Kidney epithelial cell (primary cell): ENCODE results near the gene TOP2A. TPM values are rescaled to one million over a fixed set of nuclear protein-coding genes. Genes with fewer than 3 reads are reported as not detected.

Source experiments
- DNase-seq: peaks from one replicate; pipeline ENCODE4 v3.0.0-alpha.2; 2010; ENCODE audit warnings: low read depth
- H3K27me3 ChIP-seq: 2 replicates; pipeline ENCODE4 v1.6.0; 2011; ENCODE audit warnings: low read length; ENCODE audit not compliant: control insufficient read depth, insufficient read depth
- H3K36me3 ChIP-seq: 2 replicates; pipeline ENCODE4 v1.5.1; 2011; ENCODE audit warnings: low read length; ENCODE audit not compliant: control insufficient read depth, insufficient read depth
- H3K4me3 ChIP-seq: 2 replicates; pipeline ENCODE4 v1.5.1; 2011; ENCODE audit warnings: low read depth, mild to moderate bottlenecking, control low read depth, low read length
- total RNA-seq: library from RNA; depleted of rRNA; stranded (reverse); fragments of >200 nt; gene quantifications from 2 replicates; pipeline ENCODE4 v1.2.3, GENCODE V29; 2015
- TF ChIP-seq, protein P1 (sequence below): IDR thresholded peaks from 2 replicates; pipeline ENCODE4 v1.5.1; 2011; ENCODE audit warnings: mild to moderate bottlenecking, moderate library complexity, low read length, control low read depth, inconsistent platforms; ENCODE audit not compliant: insufficient read depth, poor library complexity, severe bottlenecking

Gene TOP2A
- total RNA-seq, 1 donor from 2014 or later: 17.4 TPM

DNA sequence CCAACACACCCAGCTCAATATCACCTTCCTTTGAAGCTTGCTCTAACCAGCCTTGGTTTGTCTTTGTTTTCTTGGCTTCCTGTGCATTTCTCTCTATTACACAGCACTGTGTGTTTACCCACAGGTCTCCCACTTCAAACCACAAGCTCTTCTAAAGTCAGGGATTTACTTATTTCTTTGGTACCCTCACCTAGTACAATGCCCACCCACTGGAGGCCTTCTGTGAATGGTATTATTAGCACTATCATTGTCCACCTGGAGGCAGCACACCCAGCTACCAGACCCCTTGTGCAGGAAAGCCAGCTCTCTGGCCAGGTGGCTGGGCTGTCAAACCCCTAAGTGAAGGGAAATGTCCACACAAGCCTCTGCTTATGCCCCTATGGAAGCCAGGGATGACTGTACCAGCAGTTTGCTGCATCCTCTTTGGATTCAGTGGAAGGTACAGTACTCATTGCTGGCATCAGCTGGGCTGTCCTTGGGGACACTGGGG, 9.4 kb upstream of the TOP2A start:
- H3K36me3 ChIP-seq: no peaks in the 10 kb centered on the region
- TF ChIP-seq, protein P1, sequence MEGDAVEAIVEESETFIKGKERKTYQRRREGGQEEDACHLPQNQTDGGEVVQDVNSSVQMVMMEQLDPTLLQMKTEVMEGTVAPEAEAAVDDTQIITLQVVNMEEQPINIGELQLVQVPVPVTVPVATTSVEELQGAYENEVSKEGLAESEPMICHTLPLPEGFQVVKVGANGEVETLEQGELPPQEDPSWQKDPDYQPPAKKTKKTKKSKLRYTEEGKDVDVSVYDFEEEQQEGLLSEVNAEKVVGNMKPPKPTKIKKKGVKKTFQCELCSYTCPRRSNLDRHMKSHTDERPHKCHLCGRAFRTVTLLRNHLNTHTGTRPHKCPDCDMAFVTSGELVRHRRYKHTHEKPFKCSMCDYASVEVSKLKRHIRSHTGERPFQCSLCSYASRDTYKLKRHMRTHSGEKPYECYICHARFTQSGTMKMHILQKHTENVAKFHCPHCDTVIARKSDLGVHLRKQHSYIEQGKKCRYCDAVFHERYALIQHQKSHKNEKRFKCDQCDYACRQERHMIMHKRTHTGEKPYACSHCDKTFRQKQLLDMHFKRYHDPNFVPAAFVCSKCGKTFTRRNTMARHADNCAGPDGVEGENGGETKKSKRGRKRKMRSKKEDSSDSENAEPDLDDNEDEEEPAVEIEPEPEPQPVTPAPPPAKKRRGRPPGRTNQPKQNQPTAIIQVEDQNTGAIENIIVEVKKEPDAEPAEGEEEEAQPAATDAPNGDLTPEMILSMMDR: no peak
- no peak overlapping the region for H3K4me3 ChIP-seq
- no peaks in the 10 kb centered on the region for H3K27me3 ChIP-seq
- DNase-seq: no peak

GRCh38 chr17:40425741-40426140, 8.0 kb upstream of the TOP2A start:
- no peak overlapping the region for H3K4me3 ChIP-seq
- no peaks in the 10 kb centered on the region for H3K27me3 ChIP-seq
- no peak for DNase-seq
- TF ChIP-seq, protein P1: no peak
- H3K36me3 ChIP-seq: no peaks in the 10 kb centered on the region

DNA sequence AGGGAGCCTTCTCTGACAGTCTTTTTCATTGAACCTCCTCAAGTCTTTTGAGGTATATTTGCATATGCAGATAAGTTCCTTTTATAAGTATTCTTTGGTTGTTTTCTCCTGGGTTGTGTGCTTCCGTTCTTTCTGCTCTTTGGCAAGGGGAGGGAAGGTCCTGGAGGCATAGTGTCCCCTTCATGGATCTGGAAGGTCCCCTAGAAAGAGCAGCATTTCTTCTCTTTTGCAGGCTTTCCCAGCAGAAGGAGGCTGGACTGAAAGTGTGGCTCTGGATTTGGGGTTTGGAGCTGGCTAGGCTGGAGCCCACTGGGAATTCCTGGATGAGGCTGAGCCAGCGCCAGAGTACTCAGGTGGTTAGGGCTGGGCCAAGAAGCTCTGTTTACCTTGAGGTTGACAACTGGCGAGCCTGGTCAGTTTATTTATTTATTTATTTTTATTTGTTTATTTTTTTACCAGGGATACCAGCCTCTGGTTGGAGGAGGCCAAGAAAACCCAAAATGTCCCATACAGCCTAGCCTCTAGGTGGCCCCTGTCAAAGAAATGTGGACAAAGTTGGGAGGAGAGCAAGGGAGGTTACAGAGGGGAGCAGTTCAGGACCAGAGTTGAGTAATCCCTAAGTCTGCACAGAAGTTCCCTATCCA, 5.4 kb upstream of the TOP2A start:
- TF ChIP-seq, protein P1: no peak
- Histone ChIP-seq H3K4me3 (no peak overlapping the region), H3K27me3 (no peaks in the 10 kb centered on the region), H3K36me3 (no peaks in the 10 kb centered on the region)
- no peak for DNase-seq

- DNase-seq: no peak
- no peaks in the 10 kb centered on the region for H3K27me3 ChIP-seq
- TF ChIP-seq, protein P1: no peak
- no peak overlapping the region for H3K4me3 ChIP-seq
- no peaks in the 10 kb centered on the region for H3K36me3 ChIP-seq
Observed at GRCh38 chr17:40419559-40420331, 2.0 kb upstream of the TOP2A start.

DNA sequence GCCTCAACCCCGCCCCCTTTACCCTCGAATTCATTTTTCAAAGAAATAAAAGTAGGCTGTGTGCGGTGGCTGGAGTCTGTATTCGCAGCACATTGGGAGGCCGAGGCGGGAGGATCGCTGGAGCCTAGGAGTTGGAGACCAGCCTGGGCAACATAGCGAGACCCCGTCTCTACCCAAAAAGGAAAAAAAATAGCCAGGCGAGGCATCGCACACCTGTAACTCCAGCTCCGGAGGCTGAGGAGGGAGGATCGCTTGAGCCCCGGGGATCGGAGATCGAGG, 671 bp upstream of the TOP2A start:
- no peak for DNase-seq
- TF ChIP-seq, protein P1: no peak
- Histone ChIP-seq H3K36me3 (no peaks in the 10 kb centered on the region), H3K27me3 (no peaks in the 10 kb centered on the region), H3K4me3 (peak overlapping the region; percentile 45)
